A673 (cell line): ENCODE results near the gene CDSN. TPM values are rescaled to one million over a fixed set of nuclear protein-coding genes. Genes with fewer than 3 reads are reported as not detected.

Experiments
- BruUV-seq: library from RNA; stranded (reverse); fragments of 400-500 nt; replicated peaks from 2 replicates; lab custom pipeline; 2021; lab: Mats Ljungman, UMichigan
- CTCF ChIA-PET: fragments of 300-600 bp; sonication (Branson Sonifier 250); formaldehyde crosslinking; loops from one replicate; lab custom pipeline; 2022; ENCODE audit warnings: antibody characterized with exemption; lab: Charles Lee
- POLR2A ChIA-PET: fragments of 300-600 bp; sonication (Branson Sonifier 250); formaldehyde crosslinking; loops from one replicate; lab custom pipeline; 2022; ENCODE audit warnings: antibody characterized with exemption; ENCODE audit not compliant: low non-redundant PET; lab: Charles Lee
- DNase-seq: peaks from one replicate; pipeline ENCODE4 v3.0.0-alpha.2; 2015; ENCODE audit warnings: low spot score
- H3K27ac ChIP-seq: fragments of 200-600 bp; sonication (generic); 2 replicates; pipeline ENCODE4 v1.5.1; 2016; ENCODE audit warnings: mixed run types, low read depth, mild to moderate bottlenecking, mixed read lengths, antibody characterized with exemption, low read length; ENCODE audit not compliant: poor library complexity, severe bottlenecking
- H3K27me3 ChIP-seq: fragments of 200-600 bp; sonication (generic); replicated peaks from 2 replicates; pipeline ENCODE4 v1.6.1; 2017; ENCODE audit warnings: mixed run types, low read depth, mild to moderate bottlenecking, mixed read lengths, antibody characterized with exemption, low read length; ENCODE audit not compliant: insufficient read depth, poor library complexity
- H3K36me3 ChIP-seq: fragments of 200-600 bp; sonication (generic); 2 replicates; pipeline ENCODE4 v1.6.1; 2016; ENCODE audit warnings: mixed run types, mild to moderate bottlenecking, mixed read lengths, antibody characterized with exemption, low read length; ENCODE audit not compliant: insufficient read depth, poor library complexity, severe bottlenecking
- H3K4me1 ChIP-seq: fragments of 200-600 bp; sonication (generic); 2 replicates; pipeline ENCODE4 v1.6.1; 2017; ENCODE audit warnings: mixed run types, mild to moderate bottlenecking, mixed read lengths, antibody characterized with exemption, low read length; ENCODE audit not compliant: insufficient read depth, poor library complexity, severe bottlenecking
- H3K4me3 ChIP-seq: fragments of 200-600 bp; sonication (generic); 2 replicates; pipeline ENCODE4 v1.5.1; 2016; ENCODE audit warnings: low read depth, mixed run types, mild to moderate bottlenecking, mixed read lengths, low read length; ENCODE audit not compliant: poor library complexity, severe bottlenecking
- H3K9me3 ChIP-seq: fragments of 200-600 bp; sonication (generic); 2 replicates; pipeline ENCODE4 v1.6.1; 2016; ENCODE audit warnings: mixed run types, low read depth, mild to moderate bottlenecking, mixed read lengths, antibody characterized with exemption, low read length; ENCODE audit not compliant: poor library complexity, severe bottlenecking
- EZH2 ChIP-seq: fragments of 200-600 bp; sonication (generic); IDR thresholded peaks from 2 replicates; pipeline ENCODE4 v1.6.1; 2017; ENCODE audit warnings: borderline replicate concordance, low read depth, mild to moderate bottlenecking, mixed read lengths, antibody characterized with exemption, low read length; ENCODE audit not compliant: poor library complexity, severe bottlenecking
- intact Hi-C: fragments of 100-400 bp; cut with micrococcal nuclease; formaldehyde crosslinking; loops from one replicate; pipeline ENCODE4 v1.10.0; 2022; ENCODE audit not compliant: unreplicated experiment
- total RNA-seq: library from RNA; stranded (reverse); gene quantifications from 2 replicates; pipeline ENCODE4 v1.2.3, GENCODE V29; 2021
- TF ChIP-seq, protein P1 (sequence below): fragments of 300-800, 200-600 bp; sonication (generic); conservative IDR thresholded peaks from 2 replicates; pipeline ENCODE4 v1.5.1; 2017; ENCODE audit warnings: low read depth, mild to moderate bottlenecking, antibody characterized with exemption, low read length, moderate library complexity, mixed read lengths

CDSN gene
- total RNA-seq, 1 experiment from 2014 or later: not detected

DNA sequence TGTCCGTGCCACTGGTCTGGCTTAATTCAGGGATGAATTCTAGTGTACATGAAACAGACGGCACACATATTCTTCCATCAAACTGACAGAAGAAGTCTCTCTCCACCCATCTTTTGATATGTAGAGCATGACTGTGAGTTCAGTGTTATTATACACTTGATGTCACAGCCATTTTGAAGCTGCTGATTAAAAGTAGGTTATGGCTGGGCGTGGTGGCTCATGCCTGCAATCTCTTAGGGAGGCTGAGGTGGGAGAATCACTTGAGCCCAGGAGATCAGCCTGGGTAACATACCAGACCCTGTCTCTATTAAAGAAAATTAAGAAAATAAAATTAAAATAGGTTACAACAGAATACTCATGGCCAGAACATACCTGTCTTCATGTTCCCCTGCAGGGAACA, 28.6 kb downstream of the CDSN start:
- intact Hi-C loops: no loop called here
- no peak for DNase-seq
- Histone ChIP-seq H3K27me3 (no peaks in the 10 kb centered on the region), H3K4me1 (peaks cover 18% of the 10 kb centered on the region), H3K4me3 (no peak overlapping the region), H3K36me3 (no peaks in the 10 kb centered on the region), H3K9me3 (no peaks in the 10 kb centered on the region), H3K27ac (no peak overlapping the region)
- ChIA-PET POLR2A (no interaction called here), CTCF (no interaction called here)
- BruUV-seq: no TSS peak
- TF ChIP-seq, protein P1, sequence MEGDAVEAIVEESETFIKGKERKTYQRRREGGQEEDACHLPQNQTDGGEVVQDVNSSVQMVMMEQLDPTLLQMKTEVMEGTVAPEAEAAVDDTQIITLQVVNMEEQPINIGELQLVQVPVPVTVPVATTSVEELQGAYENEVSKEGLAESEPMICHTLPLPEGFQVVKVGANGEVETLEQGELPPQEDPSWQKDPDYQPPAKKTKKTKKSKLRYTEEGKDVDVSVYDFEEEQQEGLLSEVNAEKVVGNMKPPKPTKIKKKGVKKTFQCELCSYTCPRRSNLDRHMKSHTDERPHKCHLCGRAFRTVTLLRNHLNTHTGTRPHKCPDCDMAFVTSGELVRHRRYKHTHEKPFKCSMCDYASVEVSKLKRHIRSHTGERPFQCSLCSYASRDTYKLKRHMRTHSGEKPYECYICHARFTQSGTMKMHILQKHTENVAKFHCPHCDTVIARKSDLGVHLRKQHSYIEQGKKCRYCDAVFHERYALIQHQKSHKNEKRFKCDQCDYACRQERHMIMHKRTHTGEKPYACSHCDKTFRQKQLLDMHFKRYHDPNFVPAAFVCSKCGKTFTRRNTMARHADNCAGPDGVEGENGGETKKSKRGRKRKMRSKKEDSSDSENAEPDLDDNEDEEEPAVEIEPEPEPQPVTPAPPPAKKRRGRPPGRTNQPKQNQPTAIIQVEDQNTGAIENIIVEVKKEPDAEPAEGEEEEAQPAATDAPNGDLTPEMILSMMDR: no peak
- no peak for TF ChIP-seq EZH2

GRCh38 chr6:31090973-31091364, 29.3 kb downstream of the CDSN start:
- H3K36me3 ChIP-seq: no peaks in the 10 kb centered on the region
- intact Hi-C loops: no loop called here
- BruUV-seq: no TSS peak
- H3K4me3 ChIP-seq: no peak overlapping the region
- no peaks in the 10 kb centered on the region for H3K9me3 ChIP-seq
- H3K4me1 ChIP-seq: peaks cover 20% of the 10 kb centered on the region
- no peaks in the 10 kb centered on the region for H3K27me3 ChIP-seq
- H3K27ac ChIP-seq: no peak overlapping the region
- ChIA-PET CTCF (no interaction called here), POLR2A (no interaction called here)
- DNase-seq: no peak
- TF ChIP-seq EZH2: no peak
- TF ChIP-seq, protein P1: no peak

DNA sequence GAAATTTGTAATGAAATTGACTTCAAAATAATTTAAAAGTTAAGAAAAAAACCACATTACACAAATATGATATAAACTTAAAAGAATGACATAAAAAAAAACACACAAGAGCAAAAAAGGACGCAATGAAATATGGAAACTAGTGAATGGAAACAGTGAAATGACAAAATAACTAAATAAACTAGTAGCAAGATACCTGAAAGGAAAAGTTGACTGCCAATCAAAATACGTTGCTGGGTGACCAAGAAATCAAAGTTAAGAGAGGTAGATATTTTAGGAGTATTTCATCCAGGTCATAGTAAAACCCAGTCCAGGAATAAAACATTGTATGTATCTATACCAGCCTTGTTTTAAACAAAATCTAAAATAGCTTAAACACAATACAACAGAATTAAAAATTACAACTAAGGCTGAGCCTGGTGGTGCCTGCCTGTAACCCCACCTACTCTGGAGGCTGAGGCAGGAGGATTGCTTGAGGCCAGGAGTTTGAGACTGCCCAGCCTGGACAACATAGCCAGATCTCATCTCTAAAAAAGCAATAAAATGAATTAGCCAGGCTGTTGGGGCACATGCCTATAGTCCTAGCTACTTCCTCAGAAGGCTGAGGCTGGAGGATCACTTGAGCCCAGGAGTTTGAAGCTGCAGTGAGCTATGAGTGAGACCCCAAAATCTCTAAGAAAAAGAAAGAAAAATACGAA, 29.8 kb downstream of the CDSN start:
- Histone ChIP-seq H3K9me3 (no peaks in the 10 kb centered on the region), H3K4me1 (peaks cover 20% of the 10 kb centered on the region), H3K4me3 (no peak overlapping the region), H3K36me3 (no peaks in the 10 kb centered on the region), H3K27ac (no peak overlapping the region), H3K27me3 (no peaks in the 10 kb centered on the region)
- no TSS peak for BruUV-seq
- no peak for TF ChIP-seq EZH2
- TF ChIP-seq, protein P1: no peak
- intact Hi-C loops: no loop called here
- ChIA-PET POLR2A (no interaction called here), CTCF (no interaction called here)
- DNase-seq: no peak
